ENCODE measurements around the gene ROCK2.

Gene ROCK2

DNA sequence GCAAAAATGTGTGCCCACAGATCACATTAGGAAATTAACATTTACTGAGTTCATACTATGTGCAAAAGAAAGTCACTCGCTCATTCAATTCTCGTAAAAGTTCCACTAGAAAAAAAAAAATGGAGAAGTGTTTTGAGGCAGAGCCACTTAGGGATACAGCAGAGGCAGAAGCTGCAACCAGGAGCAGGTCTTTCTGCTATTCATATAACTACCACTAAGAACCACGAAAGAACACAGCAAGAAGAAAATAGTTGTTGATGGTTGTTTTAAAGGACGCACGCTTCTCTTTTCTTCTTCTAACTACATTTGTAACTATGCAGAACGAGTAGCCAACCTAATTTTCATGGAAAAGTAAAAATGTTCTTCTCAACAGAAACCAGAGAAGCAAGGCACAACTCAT, 45.0 kb downstream of the ROCK2 start:
- Histone ChIP-seq H3K9me2 (replicated peaks; ENCODE audit: low read depth, low read length) (no peaks in the 10 kb centered on the region), H3K36me3 (ENCODE audit: insufficient read depth, low read length) (no peaks in the 10 kb centered on the region), H3K9ac (ENCODE audit: low read depth, low read length, poor library complexity, severe bottlenecking) (no peak overlapping the region), H3K79me2 (ENCODE audit: insufficient read depth, low read length) (peaks cover 96% of the 10 kb centered on the region), H3K27me3 (ENCODE audit: insufficient read depth, low read length, poor library complexity, severe bottlenecking) (no peaks in the 10 kb centered on the region), H3K9me3 (ENCODE audit: insufficient read depth, low read depth, low read length) (no peaks in the 10 kb centered on the region), H3K4me1 (ENCODE audit: insufficient read depth, low read length, poor library complexity, severe bottlenecking) (peaks cover 7% of the 10 kb centered on the region), H3K4me3 (ENCODE audit: low read length, poor library complexity, severe bottlenecking) (no peak overlapping the region), H3F3A (ENCODE audit: low read depth) (no peaks in the 10 kb centered on the region), H3K4me2 (ENCODE audit: low read depth, low read length, poor library complexity, severe bottlenecking) (no peak overlapping the region), H4K20me1 (ENCODE audit: insufficient read depth, low read length, poor library complexity, severe bottlenecking) (peaks cover 51% of the 10 kb centered on the region), H2AFZ (ENCODE audit: low read length) (no peak overlapping the region)
- TF ChIP-seq EZH2phosphoT487 (IDR thresholded peaks at IDR 0.05; ENCODE audit: borderline replicate concordance): no peak

DNA sequence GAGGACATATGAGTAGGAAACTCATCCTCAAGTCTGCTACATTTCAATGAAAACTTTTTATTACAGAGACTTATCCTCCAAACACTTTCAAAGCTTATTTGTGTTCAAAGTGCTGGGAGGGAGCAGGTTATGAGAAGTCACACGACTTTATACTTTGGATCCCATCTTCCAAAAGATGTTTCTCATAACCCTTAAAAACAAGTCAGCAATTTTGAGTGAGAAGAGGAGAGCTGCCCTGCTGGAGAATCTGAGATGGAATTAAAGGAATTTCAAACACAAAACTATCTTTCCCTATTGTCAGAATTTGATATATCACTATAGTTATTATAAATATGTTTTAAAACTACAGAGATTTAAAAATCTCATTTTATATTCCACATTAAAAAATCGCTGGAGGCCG, 45.8 kb downstream of the ROCK2 start:
- TF ChIP-seq, protein P1, sequence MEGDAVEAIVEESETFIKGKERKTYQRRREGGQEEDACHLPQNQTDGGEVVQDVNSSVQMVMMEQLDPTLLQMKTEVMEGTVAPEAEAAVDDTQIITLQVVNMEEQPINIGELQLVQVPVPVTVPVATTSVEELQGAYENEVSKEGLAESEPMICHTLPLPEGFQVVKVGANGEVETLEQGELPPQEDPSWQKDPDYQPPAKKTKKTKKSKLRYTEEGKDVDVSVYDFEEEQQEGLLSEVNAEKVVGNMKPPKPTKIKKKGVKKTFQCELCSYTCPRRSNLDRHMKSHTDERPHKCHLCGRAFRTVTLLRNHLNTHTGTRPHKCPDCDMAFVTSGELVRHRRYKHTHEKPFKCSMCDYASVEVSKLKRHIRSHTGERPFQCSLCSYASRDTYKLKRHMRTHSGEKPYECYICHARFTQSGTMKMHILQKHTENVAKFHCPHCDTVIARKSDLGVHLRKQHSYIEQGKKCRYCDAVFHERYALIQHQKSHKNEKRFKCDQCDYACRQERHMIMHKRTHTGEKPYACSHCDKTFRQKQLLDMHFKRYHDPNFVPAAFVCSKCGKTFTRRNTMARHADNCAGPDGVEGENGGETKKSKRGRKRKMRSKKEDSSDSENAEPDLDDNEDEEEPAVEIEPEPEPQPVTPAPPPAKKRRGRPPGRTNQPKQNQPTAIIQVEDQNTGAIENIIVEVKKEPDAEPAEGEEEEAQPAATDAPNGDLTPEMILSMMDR (conservative IDR thresholded peaks at IDR 0.05; ENCODE audit: low read length): no peak
- no peak for TF ChIP-seq EZH2phosphoT487 (IDR thresholded peaks at IDR 0.05; ENCODE audit: borderline replicate concordance)
- Histone ChIP-seq H3K4me1 (ENCODE audit: insufficient read depth, low read length, poor library complexity, severe bottlenecking) (peaks cover under 1% of the 10 kb centered on the region), H3K79me2 (ENCODE audit: insufficient read depth, low read length) (peaks cover 96% of the 10 kb centered on the region), H3K9me3 (ENCODE audit: insufficient read depth, low read depth, low read length) (no peaks in the 10 kb centered on the region), H3K4me3 (ENCODE audit: low read length, poor library complexity, severe bottlenecking) (no peak overlapping the region), H3K27me3 (ENCODE audit: insufficient read depth, low read length, poor library complexity, severe bottlenecking) (no peaks in the 10 kb centered on the region), H2AFZ (ENCODE audit: low read length) (no peak overlapping the region), H3F3A (ENCODE audit: low read depth) (no peaks in the 10 kb centered on the region), H3K4me2 (ENCODE audit: low read depth, low read length, poor library complexity, severe bottlenecking) (no peak overlapping the region), H3K9me2 (replicated peaks; ENCODE audit: low read depth, low read length) (no peaks in the 10 kb centered on the region), H3K9ac (ENCODE audit: low read depth, low read length, poor library complexity, severe bottlenecking) (no peak overlapping the region), H3K36me3 (ENCODE audit: insufficient read depth, low read length) (no peaks in the 10 kb centered on the region), H4K20me1 (ENCODE audit: insufficient read depth, low read length, poor library complexity, severe bottlenecking) (peaks cover 43% of the 10 kb centered on the region)

DNA sequence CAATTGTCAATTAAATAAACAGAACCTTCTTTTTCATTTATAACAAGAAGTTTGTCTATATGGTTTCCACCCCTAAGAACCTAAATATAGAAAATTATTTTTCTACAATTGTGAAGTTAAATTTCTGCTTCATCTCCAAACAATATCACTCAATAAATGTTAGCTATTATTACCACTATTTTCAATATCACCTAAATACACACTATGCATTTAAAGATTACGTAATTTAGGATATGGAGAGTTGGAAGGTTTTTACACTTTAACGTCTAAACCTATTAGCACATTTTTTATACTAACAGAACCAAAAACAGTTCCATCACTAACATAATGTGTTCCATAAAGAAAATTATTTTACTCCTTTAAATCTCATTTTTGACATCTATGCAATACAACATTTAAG, 48.0 kb downstream of the ROCK2 start:
- Histone ChIP-seq H3K27me3 (ENCODE audit: insufficient read depth, low read length, poor library complexity, severe bottlenecking) (no peaks in the 10 kb centered on the region), H4K20me1 (ENCODE audit: insufficient read depth, low read length, poor library complexity, severe bottlenecking) (peaks cover 40% of the 10 kb centered on the region), H3K79me2 (ENCODE audit: insufficient read depth, low read length) (peaks cover 96% of the 10 kb centered on the region), H3K4me1 (ENCODE audit: insufficient read depth, low read length, poor library complexity, severe bottlenecking) (peaks cover 14% of the 10 kb centered on the region), H3K9me3 (ENCODE audit: insufficient read depth, low read depth, low read length) (no peaks in the 10 kb centered on the region), H3K4me3 (ENCODE audit: low read length, poor library complexity, severe bottlenecking) (no peak overlapping the region), H3K9me2 (replicated peaks; ENCODE audit: low read depth, low read length) (no peaks in the 10 kb centered on the region), H3K9ac (ENCODE audit: low read depth, low read length, poor library complexity, severe bottlenecking) (no peak overlapping the region), H3K4me2 (ENCODE audit: low read depth, low read length, poor library complexity, severe bottlenecking) (no peak overlapping the region), H3K36me3 (ENCODE audit: insufficient read depth, low read length) (no peaks in the 10 kb centered on the region), H2AFZ (ENCODE audit: low read length) (no peak overlapping the region), H3F3A (ENCODE audit: low read depth) (peaks cover 7% of the 10 kb centered on the region; the same call in 1 of the 2 replicates)
- TF ChIP-seq, protein P1 (conservative IDR thresholded peaks at IDR 0.05; ENCODE audit: low read length): no peak
- TF ChIP-seq EZH2phosphoT487 (IDR thresholded peaks at IDR 0.05; ENCODE audit: borderline replicate concordance): no peak

All from Loucy (cell line).